ENCODE results near the gene TGM4.

DNA sequence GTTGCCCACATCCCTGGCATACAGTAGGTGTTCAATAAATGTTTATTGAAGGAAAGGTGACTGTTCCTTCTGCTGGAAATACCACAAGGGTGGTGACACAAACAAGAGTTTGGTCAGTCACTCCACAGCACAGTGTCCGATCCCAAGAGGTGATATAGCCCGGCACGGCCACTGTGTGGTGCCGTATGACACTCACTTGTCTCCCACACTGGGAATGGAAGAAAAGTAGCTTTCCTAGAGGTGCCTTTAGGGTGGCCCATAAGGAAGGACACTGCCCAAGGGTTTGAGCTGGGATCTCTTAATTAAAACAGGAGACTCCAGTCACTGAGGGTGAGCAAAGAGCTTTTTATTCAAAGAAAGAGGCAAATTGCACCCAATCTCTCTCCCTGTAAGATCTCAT, 40.5 kb downstream of the TGM4 start:
- TF ChIP-seq, protein P1, sequence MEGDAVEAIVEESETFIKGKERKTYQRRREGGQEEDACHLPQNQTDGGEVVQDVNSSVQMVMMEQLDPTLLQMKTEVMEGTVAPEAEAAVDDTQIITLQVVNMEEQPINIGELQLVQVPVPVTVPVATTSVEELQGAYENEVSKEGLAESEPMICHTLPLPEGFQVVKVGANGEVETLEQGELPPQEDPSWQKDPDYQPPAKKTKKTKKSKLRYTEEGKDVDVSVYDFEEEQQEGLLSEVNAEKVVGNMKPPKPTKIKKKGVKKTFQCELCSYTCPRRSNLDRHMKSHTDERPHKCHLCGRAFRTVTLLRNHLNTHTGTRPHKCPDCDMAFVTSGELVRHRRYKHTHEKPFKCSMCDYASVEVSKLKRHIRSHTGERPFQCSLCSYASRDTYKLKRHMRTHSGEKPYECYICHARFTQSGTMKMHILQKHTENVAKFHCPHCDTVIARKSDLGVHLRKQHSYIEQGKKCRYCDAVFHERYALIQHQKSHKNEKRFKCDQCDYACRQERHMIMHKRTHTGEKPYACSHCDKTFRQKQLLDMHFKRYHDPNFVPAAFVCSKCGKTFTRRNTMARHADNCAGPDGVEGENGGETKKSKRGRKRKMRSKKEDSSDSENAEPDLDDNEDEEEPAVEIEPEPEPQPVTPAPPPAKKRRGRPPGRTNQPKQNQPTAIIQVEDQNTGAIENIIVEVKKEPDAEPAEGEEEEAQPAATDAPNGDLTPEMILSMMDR (conservative IDR thresholded peaks at IDR 0.05), result peak; percentile 48
- no peak for TF ChIP-seq EZH2 (IDR thresholded peaks at IDR 0.05; ENCODE audit: low read depth)
